Upper lobe of left lung (tissue), 4 donors: ENCODE data around the gene CD84.
"Not testable (repeated sequence)": the region's sequence is repeated elsewhere in the genome, so short reads cannot be mapped to it uniquely, and the experiment has no call there.

Source experiments
- EP300 ChIP-seq, 4 donors: sonication (generic); formaldehyde crosslinking; IDR thresholded peaks; one replicate each; pipeline ENCODE4 v1.5.1; 2017; ENCODE audit warnings: antibody characterized with exemption in 4 of 4, control low read depth in 2 of 4
- POLR2A ChIP-seq, 4 donors: fragments of 450-650 bp; IDR thresholded peaks; one replicate each; pipeline ENCODE4 v1.5.1; 2016 to 2017; ENCODE audit warnings: antibody characterized with exemption in 4 of 4, mild to moderate bottlenecking in 2 of 4
- POLR2AphosphoS5 ChIP-seq, 2 donors: sonication (generic); formaldehyde crosslinking; IDR thresholded peaks; one replicate each; pipeline ENCODE4 v1.5.1; 2017; ENCODE audit warnings: antibody characterized with exemption in 2 of 2
- TF ChIP-seq, protein P1 (sequence below), 6 experiments: fragments of 450-650 bp in 4 of 6; fragments of 200-600 bp in 2 of 6; sonication (generic) in 2 of 6; IDR thresholded peaks; one replicate each; pipeline ENCODE4 v1.5.1; 2016 to 2019; ENCODE audit warnings: antibody characterized with exemption in 6 of 6

DNA sequence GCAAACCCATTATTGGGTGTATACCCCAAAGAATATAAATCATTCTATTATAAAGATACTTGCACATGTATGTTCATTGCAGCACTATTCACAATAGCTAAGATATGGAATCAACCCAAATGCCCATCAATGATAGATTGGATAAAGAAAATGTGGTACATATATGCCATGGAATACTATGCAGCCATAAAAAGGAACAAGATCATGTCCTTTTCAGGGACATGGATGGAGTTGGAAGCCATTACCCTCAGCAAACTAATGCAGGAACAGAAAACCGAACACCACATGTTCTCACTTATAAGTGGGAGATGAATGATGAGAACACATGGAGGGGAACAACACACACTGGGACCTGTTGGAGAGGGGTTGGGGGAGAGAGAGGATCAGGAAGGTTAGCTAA lies 16.1 kb downstream of the CD84 start:
- TF ChIP-seq, protein P1, sequence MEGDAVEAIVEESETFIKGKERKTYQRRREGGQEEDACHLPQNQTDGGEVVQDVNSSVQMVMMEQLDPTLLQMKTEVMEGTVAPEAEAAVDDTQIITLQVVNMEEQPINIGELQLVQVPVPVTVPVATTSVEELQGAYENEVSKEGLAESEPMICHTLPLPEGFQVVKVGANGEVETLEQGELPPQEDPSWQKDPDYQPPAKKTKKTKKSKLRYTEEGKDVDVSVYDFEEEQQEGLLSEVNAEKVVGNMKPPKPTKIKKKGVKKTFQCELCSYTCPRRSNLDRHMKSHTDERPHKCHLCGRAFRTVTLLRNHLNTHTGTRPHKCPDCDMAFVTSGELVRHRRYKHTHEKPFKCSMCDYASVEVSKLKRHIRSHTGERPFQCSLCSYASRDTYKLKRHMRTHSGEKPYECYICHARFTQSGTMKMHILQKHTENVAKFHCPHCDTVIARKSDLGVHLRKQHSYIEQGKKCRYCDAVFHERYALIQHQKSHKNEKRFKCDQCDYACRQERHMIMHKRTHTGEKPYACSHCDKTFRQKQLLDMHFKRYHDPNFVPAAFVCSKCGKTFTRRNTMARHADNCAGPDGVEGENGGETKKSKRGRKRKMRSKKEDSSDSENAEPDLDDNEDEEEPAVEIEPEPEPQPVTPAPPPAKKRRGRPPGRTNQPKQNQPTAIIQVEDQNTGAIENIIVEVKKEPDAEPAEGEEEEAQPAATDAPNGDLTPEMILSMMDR (IDR thresholded peaks at IDR 0.05), result not testable (repeated sequence)
- TF ChIP-seq POLR2AphosphoS5, EP300, POLR2A (IDR thresholded peaks at IDR 0.05): not testable (repeated sequence)
